Fibroblast of pulmonary artery (primary cell): ENCODE results near the gene FTCD.

ENCODE experiments used
- DNase-seq: peaks from one replicate; pipeline ENCODE4 v3.0.0-alpha.2; 2010; ENCODE audit warnings: low read depth
- H3K4me3 ChIP-seq: replicated peaks from 2 replicates; pipeline ENCODE4 v1.5.1; 2011; ENCODE audit warnings: low read depth, mild to moderate bottlenecking, control low read depth, low read length, moderate library complexity
- CTCF ChIP-seq: IDR thresholded peaks from 2 replicates; pipeline ENCODE4 v1.5.1; 2011; ENCODE audit warnings: mild to moderate bottlenecking, control low read depth, low read length, inconsistent platforms; ENCODE audit errors: missing control alignments

Gene FTCD

GRCh38 chr21:46159390-46159789, 4.0 kb upstream of the FTCD start:
- no peak for DNase-seq
- no peak for TF ChIP-seq CTCF
- H3K4me3 ChIP-seq, result no peak overlapping the region

GRCh38 chr21:46158666-46159300, 3.4 kb upstream of the FTCD start:
- TF ChIP-seq CTCF, result no peak
- H3K4me3 ChIP-seq, result no peak overlapping the region
- no peak for DNase-seq

GRCh38 chr21:46157987-46158451, 2.6 kb upstream of the FTCD start:
- DNase-seq, result no peak
- no peak for TF ChIP-seq CTCF
- H3K4me3 ChIP-seq, result no peak overlapping the region

GRCh38 chr21:46157396-46157986, 2.1 kb upstream of the FTCD start:
- no peak for TF ChIP-seq CTCF
- no peak for DNase-seq
- H3K4me3 ChIP-seq, result no peak overlapping the region

- DNase-seq, result no peak
- no peak overlapping the region for H3K4me3 ChIP-seq
- no peak for TF ChIP-seq CTCF
These were observed 1.3 kb upstream of the FTCD start for GRCh38 chr21:46156678-46157077.

- DNase-seq, result no peak
- no peak overlapping the region for H3K4me3 ChIP-seq
- TF ChIP-seq CTCF, result no peak
These were observed 933 bp upstream of the FTCD start for GRCh38 chr21:46156378-46156645.

GRCh38 chr21:46154955-46155513, 345 bp downstream of the FTCD start:
- DNase-seq, result no peak
- TF ChIP-seq CTCF, result no peak
- no peak overlapping the region for H3K4me3 ChIP-seq
